H1 (cell line): ENCODE results near the gene RUVBL2. TPM values are rescaled to one million over a fixed set of nuclear protein-coding genes. Genes with fewer than 3 reads are reported as not detected.
A peak's percentile ranks its signal among the peaks of the same experiment; 100 is the strongest.
"Not testable (repeated sequence)": the region's sequence is repeated elsewhere in the genome, so short reads cannot be mapped to it uniquely, and the experiment has no call there.

Source experiments
- CTCF ChIA-PET: fragments of 300-600 bp; sonication (Branson Sonifier 250); formaldehyde crosslinking; loops from one replicate; lab custom pipeline; 2021; ENCODE audit not compliant: partially characterized antibody; lab: Charles Lee
- POLR2A ChIA-PET: fragments of 300-600 bp; sonication (Branson Sonifier 250); formaldehyde crosslinking; loops from one replicate; lab custom pipeline; 2021; ENCODE audit warnings: inconsistent platforms; ENCODE audit not compliant: partially characterized antibody; lab: Charles Lee
- DNase-seq, 2 experiments: peaks; one replicate each; pipeline versions ENCODE4 v3.0.0 to v3.0.0-alpha.2; 2010 to 2022; ENCODE audit warnings: low spot score in 2 of 2, low read depth in 1 of 2, mixed read lengths in 1 of 2
- FAIRE-seq: peaks from 2 replicates; lab custom pipeline; 2011; peaks lifted over from hg19 to GRCh38; lab: Jason Lieb, UNC
- H2AFZ ChIP-seq: 2 replicates; pipeline ENCODE4 v1.8.1; 2012; ENCODE audit warnings: low read length, inconsistent platforms
- H2AK5ac ChIP-seq: 2 replicates; pipeline ENCODE4 v1.6.1; 2013; ENCODE audit warnings: low read depth, low read length
- H2BK120ac ChIP-seq: replicated peaks from 2 replicates; pipeline ENCODE3; 2013; ENCODE audit warnings: low read depth, low read length, inconsistent platforms
- H2BK12ac ChIP-seq: 2 replicates; pipeline ENCODE4 v1.6.1; 2013; ENCODE audit warnings: low read depth, low read length
- H2BK15ac ChIP-seq: 2 replicates; pipeline ENCODE4 v1.6.1; 2013; ENCODE audit warnings: low read length
- H2BK20ac ChIP-seq: 2 replicates; pipeline ENCODE4 v1.6.1; 2013; ENCODE audit warnings: low read length
- H2BK5ac ChIP-seq: 2 replicates; pipeline ENCODE4 v1.6.1; 2013; ENCODE audit warnings: low read depth, low read length
- H3K14ac ChIP-seq: 2 replicates; pipeline ENCODE4 v1.6.1; 2013; ENCODE audit warnings: inconsistent platforms; ENCODE audit not compliant: insufficient read length
- H3K18ac ChIP-seq: 2 replicates; pipeline ENCODE4 v1.6.1; 2013; ENCODE audit warnings: low read length; ENCODE audit errors: extremely low read depth
- H3K23ac ChIP-seq: 2 replicates; pipeline ENCODE4 v1.6.1; 2013; ENCODE audit warnings: inconsistent platforms; ENCODE audit not compliant: insufficient read length
- H3K23me2 ChIP-seq: 2 replicates; pipeline ENCODE4 v1.6.1; 2013; ENCODE audit warnings: low read depth, low read length
- H3K27ac ChIP-seq: 2 replicates; pipeline ENCODE4 v1.6.1; 2011; ENCODE audit warnings: low read depth, low read length, inconsistent platforms
- H3K27me3 ChIP-seq, 4 experiments: replicated peaks in 1 of 4; 1 replicate in 1 of 4; 2 replicates in 3 of 4; pipeline versions ENCODE4 v1.6.1 to v1.8.1; 2011 to 2013; ENCODE audit warnings: low read length in 3 of 4, mild to moderate bottlenecking in 3 of 4, inconsistent platforms in 2 of 4, mixed read lengths in 2 of 4, moderate library complexity in 1 of 4; ENCODE audit not compliant: control insufficient read depth in 3 of 4, insufficient read depth in 3 of 4; ENCODE audit errors: extremely low read depth in 1 of 4
- H3K36me3 ChIP-seq, 4 experiments: 2 replicates each; pipeline versions ENCODE4 v1.6.1 to v1.8.1; 2011 to 2013; ENCODE audit warnings: mild to moderate bottlenecking in 4 of 4, low read length in 3 of 4, moderate library complexity in 2 of 4, control low read depth in 1 of 4, inconsistent platforms in 1 of 4; ENCODE audit not compliant: insufficient read depth in 4 of 4, control insufficient read depth in 2 of 4
- H3K4ac ChIP-seq: replicated peaks from 2 replicates; pipeline ENCODE3; 2013; ENCODE audit warnings: low read length, low read depth, mixed read lengths, inconsistent platforms; ENCODE audit not compliant: insufficient read length
- H3K4me1 ChIP-seq, 4 experiments: replicated peaks in 1 of 4; 1 replicate in 1 of 4; 2 replicates in 3 of 4; pipeline versions ENCODE4 v1.6.1 to v1.8.1; 2011 to 2013; ENCODE audit warnings: low read length in 3 of 4, inconsistent platforms in 2 of 4, mixed read lengths in 1 of 4; ENCODE audit not compliant: insufficient read depth in 4 of 4, control insufficient read depth in 3 of 4
- H3K4me2 ChIP-seq, 2 experiments: 2 replicates each; pipeline versions ENCODE4 v1.6.1 to v1.8.1; 2011 to 2013; ENCODE audit warnings: low read depth in 2 of 2, low read length in 2 of 2, control low read depth in 1 of 2, inconsistent platforms in 1 of 2, mild to moderate bottlenecking in 1 of 2; ENCODE audit not compliant: insufficient read depth in 1 of 2
- H3K4me3 ChIP-seq, 4 experiments: fragments of 200-600, 300-600 bp in 1 of 4; sonication (generic), shearing (Covaris generic), sonication (Bioruptor Twin) in 1 of 4; 2 replicates each; pipeline versions ENCODE4 v1.5.1 to v1.8.1; 2011 to 2016; ENCODE audit warnings: low read length in 4 of 4, low read depth in 3 of 4, control low read depth in 2 of 4, inconsistent platforms in 2 of 4, mild to moderate bottlenecking in 2 of 4, mixed read lengths in 1 of 4, moderate library complexity in 1 of 4; ENCODE audit not compliant: insufficient read depth in 2 of 4; ENCODE audit errors: extremely low read depth in 1 of 4
- H3K56ac ChIP-seq: replicated peaks from 2 replicates; pipeline ENCODE3; 2013; ENCODE audit warnings: low read depth, mild to moderate bottlenecking, mixed read lengths, low read length, inconsistent platforms; ENCODE audit not compliant: insufficient read length
- H3K79me1 ChIP-seq: 2 replicates; pipeline ENCODE4 v1.6.1; 2013; ENCODE audit warnings: low read depth, low read length, control low read depth
- H3K79me2 ChIP-seq, 2 experiments: 2 replicates each; pipeline versions ENCODE4 v1.6.1 to v1.8.1; 2012 to 2013; ENCODE audit warnings: low read length in 2 of 2, mild to moderate bottlenecking in 2 of 2, inconsistent platforms in 1 of 2; ENCODE audit not compliant: insufficient read depth in 2 of 2, control insufficient read depth in 1 of 2
- H3K9ac ChIP-seq, 4 experiments: replicated peaks in 1 of 4; 1 replicate in 1 of 4; 2 replicates in 3 of 4; pipeline versions ENCODE4 v1.6.1 to v1.8.1; 2011 to 2013; ENCODE audit warnings: low read depth in 3 of 4, low read length in 3 of 4, control low read depth in 2 of 4, mild to moderate bottlenecking in 2 of 4, moderate library complexity in 2 of 4, inconsistent platforms in 1 of 4; ENCODE audit errors: extremely low read depth in 1 of 4
- H3K9me3 ChIP-seq, 2 experiments: 2 replicates each; pipeline versions ENCODE4 v1.6.1 to v1.8.1; 2012 to 2013; ENCODE audit warnings: mild to moderate bottlenecking in 2 of 2, moderate library complexity in 2 of 2, control low read depth in 1 of 2, inconsistent platforms in 1 of 2, low read depth in 1 of 2, low read length in 1 of 2, mixed read lengths in 1 of 2; ENCODE audit not compliant: insufficient read depth in 2 of 2
- H4K20me1 ChIP-seq, 2 experiments: replicated peaks in 1 of 2; 2 replicates each; pipeline versions ENCODE3 to v1.8.1; 2011 to 2013; ENCODE audit warnings: inconsistent platforms in 2 of 2, low read length in 2 of 2, mild to moderate bottlenecking in 1 of 2; ENCODE audit not compliant: insufficient read depth in 2 of 2, control insufficient read depth in 1 of 2
- H4K5ac ChIP-seq: 2 replicates; pipeline ENCODE4 v1.6.1; 2013; ENCODE audit warnings: low read length, low read depth, mixed read lengths, inconsistent platforms; ENCODE audit not compliant: insufficient read length
- H4K8ac ChIP-seq: 2 replicates; pipeline ENCODE4 v1.8.0; 2013; ENCODE audit warnings: mild to moderate bottlenecking, moderate library complexity, low read length, inconsistent platforms; ENCODE audit not compliant: insufficient read depth; ENCODE audit errors: extremely low read depth
- H4K91ac ChIP-seq: replicated peaks from 2 replicates; pipeline ENCODE3; 2013; ENCODE audit warnings: low read length, mixed read lengths, inconsistent platforms; ENCODE audit not compliant: insufficient read length
- WGBS, 2 experiments: shearing (Covaris generic) in 1 of 2; methylation state at CpG; one replicate each; pipeline versions ENCODE4 v1.1.6 to v1.1.7; 2013 to 2015; ENCODE audit warnings: low lambda C conversion rate in 2 of 2, mixed read lengths in 2 of 2, inconsistent platforms in 1 of 2, low coverage in 1 of 2, missing lambda C conversion rate in 1 of 2; ENCODE audit not compliant: insufficient replicate concordance in 2 of 2, insufficient coverage in 1 of 2, insufficient read length in 1 of 2; ENCODE audit errors: extremely low coverage in 1 of 2, missing lambda C conversion rate in 1 of 2; 5-methylcytosine and 5-hydroxymethylcytosine counted together
- polyA plus RNA-seq, 7 experiments: library from polyadenylated mRNA; depleted of rRNA in 3 of 7; stranded (reverse) in 5 of 7; unstranded in 2 of 7; fragments of >200 nt in 5 of 7; fragments of 200-250 nt in 2 of 7; gene quantifications; 1 replicate in 5 of 7; 2 replicates in 1 of 7; 4 replicates in 1 of 7; pipeline versions ENCODE4 v1.2.1 to v1.2.3, GENCODE V29; 2011 to 2013; ENCODE audit warnings: missing spikeins in 2 of 7, mixed read lengths in 2 of 7
- total RNA-seq: library from RNA; stranded (reverse); fragmentation: NEBNext Ultra II Directional; extraction: Animal tissue kit (Norgen Biotek cat#: 25700); gene quantifications from 2 replicates; pipeline ENCODE4 v1.2.1, GENCODE V29; 2021
- TF ChIP-seq, protein P1 (sequence below): IDR thresholded peaks from 2 replicates; pipeline ENCODE4 v1.6.1; 2012; ENCODE audit warnings: inconsistent platforms

The RUVBL2 gene
- total and polyA plus RNA-seq, 2 of the 8 experiments (the other 6 are each of a cell fraction or from before 2014, with no cell fraction given), result 152 to 247 TPM

DNA sequence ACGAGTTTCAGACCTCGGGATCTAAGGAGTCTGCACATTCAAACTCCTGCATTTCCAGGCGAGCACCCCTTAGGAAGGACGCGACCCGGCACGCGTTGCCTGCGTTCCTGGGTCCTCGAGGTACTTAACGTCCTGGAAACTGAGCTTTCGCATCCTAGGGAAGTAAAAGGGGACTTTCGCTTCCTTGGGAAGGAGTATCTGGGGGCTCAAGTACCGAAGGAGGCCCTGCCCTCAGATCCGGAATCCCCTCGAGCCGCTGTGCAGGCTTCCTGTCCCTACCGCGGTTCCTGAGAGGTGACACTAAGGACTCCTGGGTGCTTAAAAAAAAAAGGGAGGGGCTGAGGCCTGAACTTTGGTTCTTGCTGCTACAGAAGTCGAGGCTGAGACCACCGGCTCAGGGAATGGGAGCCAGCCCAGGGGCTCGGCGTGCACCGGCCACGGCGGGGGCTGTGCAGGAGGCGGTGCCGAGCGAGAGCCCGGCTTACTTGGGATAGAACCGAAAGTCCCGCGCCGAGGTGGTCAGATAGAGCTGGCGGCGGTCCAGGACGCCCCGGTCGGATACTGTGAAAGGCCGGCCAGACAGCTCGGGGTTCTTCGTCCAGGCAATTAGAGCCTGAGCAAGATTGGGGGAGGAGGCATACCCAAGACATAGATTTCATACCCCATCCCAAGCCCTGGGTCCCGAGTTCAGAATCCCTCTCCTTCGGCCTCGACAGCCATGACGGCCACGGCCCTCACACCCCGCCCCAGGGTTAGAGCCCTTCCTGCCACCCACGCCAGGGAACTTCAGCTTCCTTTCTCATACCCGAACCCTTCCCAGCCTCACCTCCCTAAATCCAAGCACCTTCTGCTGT, 24.9 kb downstream of the RUVBL2 start:
- WGBS, 2 experiments, result 63% methylated on average over 36 of the region's 50 CpGs; no CpG with 5 or more reads in 1 of the 2 experiments
- POLR2A ChIA-PET, result interaction anchor here (0.7 to 1.5 kb wide), 9 partner anchors 8 to 128 kb away, joined by 3 to 4 read pairs (median 3); partner anchors contain the start of genes GYS1 and RUVBL2

More for the DNA sequence above, 24.9 kb downstream of the RUVBL2 start:
- Histone ChIP-seq H3K27me3 (peaks cover 0 to 15% (median 12%) of the 10 kb centered on the region in 4 experiments; a peak in 6 of 7 replicates), H3K4me3 (peak overlapping the region; percentile 27 to 68 (median 40); a peak in 4 of 8 replicates), H3K4me2 (peak overlapping the region; percentile 78 to 82)
- H3K18ac ChIP-seq, H2BK12ac ChIP-seq, H4K8ac ChIP-seq, H2BK20ac ChIP-seq, H3K4ac ChIP-seq: not testable (repeated sequence)
- TF ChIP-seq, protein P1, sequence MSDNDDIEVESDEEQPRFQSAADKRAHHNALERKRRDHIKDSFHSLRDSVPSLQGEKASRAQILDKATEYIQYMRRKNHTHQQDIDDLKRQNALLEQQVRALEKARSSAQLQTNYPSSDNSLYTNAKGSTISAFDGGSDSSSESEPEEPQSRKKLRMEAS, result peak; percentile 57; the same call in 1 of the 2 replicates
- TF ChIP-seq, all 59 proteins: peak for 1; not testable (repeated sequence) for 58
- H3K79me1 ChIP-seq, H2AK5ac ChIP-seq, H2AFZ ChIP-seq, H2BK15ac ChIP-seq, H3K9me3 ChIP-seq, H3K23me2 ChIP-seq, H4K20me1 ChIP-seq, H3K14ac ChIP-seq, H3K9ac ChIP-seq, H4K5ac ChIP-seq, H2BK120ac ChIP-seq, FAIRE-seq, H3K27ac ChIP-seq, H3K23ac ChIP-seq, H3K56ac ChIP-seq, H4K91ac ChIP-seq, DNase-seq, H3K79me2 ChIP-seq, H2BK5ac ChIP-seq: not testable (repeated sequence)
- Histone ChIP-seq H3K4me1 (peaks cover 0 to 17% (median 8%) of the 10 kb centered on the region in 4 experiments; a peak in 5 of 7 replicates), H3K36me3 (peaks cover 5 to 19% (median 10%) of the 10 kb centered on the region in 4 experiments; a peak in 7 of 8 replicates)
- CTCF ChIA-PET, result interaction anchor here (0.7 to 8.1 kb wide), 15 partner anchors 9 to 324 kb away, joined by 3 to 46 read pairs (median 4); partner anchors contain the start of genes CGB2 and CGB7
